HG03521 (cell line): ENCODE data around the gene FAM174A.
"Not testable (repeated sequence)": the region's sequence is repeated elsewhere in the genome, so short reads cannot be mapped to it uniquely, and the experiment has no call there.

Source experiments
- ATAC-seq: cut with Tn5 transposase; IDR thresholded peaks from one replicate; pipeline ENCODE4 v1.9.1; 2021; ENCODE audit warnings: mild to moderate bottlenecking, moderate library complexity; ENCODE audit not compliant: unreplicated experiment

FAM174A gene

GRCh38 chr5:100575815-100576214 lies 40.6 kb downstream of the FAM174A start:
- no peak for ATAC-seq

DNA sequence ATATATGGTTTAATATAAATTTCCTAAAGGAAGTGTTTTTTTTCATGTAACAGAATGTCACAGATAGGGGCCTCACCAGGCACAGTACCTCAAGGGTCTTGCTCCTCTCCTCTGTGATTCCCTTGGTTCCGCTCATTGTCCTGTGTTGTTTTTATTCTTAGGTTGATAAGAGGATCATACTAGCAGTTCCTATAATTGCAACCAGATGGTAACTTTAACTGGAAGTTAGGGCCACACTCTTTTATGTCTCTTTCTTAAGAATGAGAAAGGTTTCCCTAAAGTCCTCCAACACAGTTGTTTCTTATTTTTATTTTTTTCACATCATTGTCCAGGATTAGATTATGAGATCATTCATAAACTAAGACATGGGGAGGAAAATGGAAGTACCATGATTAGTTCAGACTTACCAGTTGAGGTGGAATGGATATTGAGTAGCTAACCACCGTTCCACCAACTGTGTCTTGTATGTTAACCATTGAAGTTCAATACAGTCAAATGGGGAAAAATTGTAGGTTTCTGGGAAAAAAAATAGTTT lies 41.1 kb downstream of the FAM174A start:
- ATAC-seq, result no peak

GRCh38 chr5:100577506-100577905 lies 42.3 kb downstream of the FAM174A start:
- ATAC-seq, result no peak

DNA sequence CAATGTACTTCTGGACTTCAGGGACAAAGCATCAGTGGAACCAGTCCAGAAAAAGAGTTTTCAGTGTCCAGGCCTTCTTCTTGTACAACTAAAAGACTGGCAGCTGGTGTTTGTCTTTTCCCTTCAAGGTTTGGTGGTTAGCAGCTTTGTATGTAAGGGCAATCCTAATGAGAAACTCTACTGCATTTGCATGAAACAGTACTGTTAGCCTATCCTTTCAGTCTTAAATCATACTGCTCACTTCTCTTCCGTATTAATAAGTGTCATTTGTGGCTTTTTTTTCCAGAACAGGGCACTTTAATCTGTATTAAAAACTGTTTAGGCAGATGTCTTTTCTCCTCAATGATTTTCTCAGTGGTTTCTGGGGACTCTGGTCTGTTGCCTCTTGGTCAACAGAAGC lies 48.9 kb downstream of the FAM174A start:
- ATAC-seq, result peak; percentile 91

DNA sequence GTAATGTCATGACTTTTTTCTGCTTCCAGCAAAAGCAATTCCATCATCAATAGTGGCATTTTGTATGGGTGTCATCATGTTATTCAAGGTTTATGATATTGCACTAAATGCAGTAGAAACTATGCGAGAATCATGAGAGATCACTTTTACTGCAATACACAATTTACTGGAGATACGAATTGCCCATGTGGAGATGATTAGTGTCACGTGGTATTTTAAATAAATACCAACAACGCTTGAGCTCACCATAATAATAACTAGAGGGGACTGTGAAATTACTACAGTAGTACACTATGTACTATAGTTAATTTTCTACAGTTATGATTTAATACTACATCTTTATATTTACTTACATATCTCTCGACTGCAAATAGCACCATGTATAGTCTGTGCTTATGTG lies 49.7 kb downstream of the FAM174A start:
- ATAC-seq, result no peak

- ATAC-seq, result no peak
These were observed 55.7 kb downstream of the FAM174A start for GRCh38 chr5:100590867-100591266.

DNA sequence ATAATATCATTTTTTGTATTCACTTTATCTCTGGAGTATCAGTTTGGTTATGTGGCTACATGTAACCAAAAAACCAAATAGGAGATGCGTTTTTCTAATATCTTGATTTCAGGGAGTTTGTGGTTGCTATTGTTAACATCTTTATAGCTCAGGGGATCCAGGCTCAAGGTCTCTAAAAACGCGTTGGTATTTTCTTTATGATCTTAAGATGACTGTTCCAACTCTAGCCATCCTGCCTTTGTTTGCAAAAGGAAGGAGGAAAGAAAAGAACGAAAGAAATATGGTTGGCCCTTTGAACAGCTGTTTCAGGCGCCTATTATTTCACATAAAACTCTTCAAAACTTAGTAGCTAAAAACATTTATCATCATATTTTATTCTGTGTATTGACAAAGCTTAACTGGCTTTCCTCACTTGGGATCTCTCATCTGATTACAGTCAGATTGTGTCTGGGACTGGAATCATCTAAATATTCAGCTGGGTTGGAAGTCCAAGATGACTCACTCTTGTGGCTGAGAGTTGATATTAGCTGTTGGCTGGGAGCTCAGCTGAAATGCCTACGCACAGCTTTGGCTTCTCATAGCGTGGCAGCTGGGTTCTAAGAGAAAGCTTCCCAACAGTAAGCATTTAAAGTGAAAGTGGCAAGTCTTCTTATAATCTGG lies 60.1 kb downstream of the FAM174A start:
- no peak for ATAC-seq

DNA sequence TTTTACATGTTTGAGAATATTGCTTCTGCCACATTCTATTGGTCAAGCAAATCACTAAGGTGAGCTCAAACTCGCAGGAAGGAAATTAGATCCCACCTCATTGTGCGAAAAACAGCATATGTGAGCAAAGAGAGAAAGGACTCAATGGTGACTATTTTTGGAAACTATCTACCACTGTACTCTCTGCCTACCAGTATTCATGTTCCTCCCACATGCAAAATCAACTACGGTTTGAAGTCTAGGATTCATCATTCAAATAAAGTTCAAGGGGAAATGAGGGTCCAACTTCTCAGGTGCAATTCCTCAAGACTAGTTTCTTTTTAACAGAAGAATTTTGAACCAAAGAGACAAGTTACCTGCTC lies 60.6 kb downstream of the FAM174A start:
- no peak for ATAC-seq

- ATAC-seq, result no peak
These were observed 63.3 kb downstream of the FAM174A start for GRCh38 chr5:100598446-100598845.

GRCh38 chr5:100600298-100600994 lies 65.3 kb downstream of the FAM174A start:
- no peak for ATAC-seq

DNA sequence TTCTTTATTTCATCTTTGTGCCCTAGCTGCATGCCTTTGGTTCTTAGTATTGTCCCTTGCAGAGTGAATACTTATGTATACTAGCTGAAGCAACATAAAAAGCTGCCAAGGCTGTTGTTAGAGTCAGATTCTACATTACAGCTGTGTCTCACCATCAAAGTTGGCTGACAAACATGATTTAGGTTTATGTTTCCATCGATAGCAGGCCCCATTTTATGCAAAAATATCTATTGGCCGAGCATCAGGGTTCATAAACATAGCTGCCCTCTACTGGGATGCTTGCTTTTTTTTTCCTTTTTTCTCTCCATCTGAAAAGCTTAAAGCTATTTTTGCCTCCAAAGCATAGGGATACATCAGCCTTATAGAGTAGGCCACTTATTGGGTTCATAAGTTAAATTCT lies 68.0 kb downstream of the FAM174A start:
- no peak for ATAC-seq

DNA sequence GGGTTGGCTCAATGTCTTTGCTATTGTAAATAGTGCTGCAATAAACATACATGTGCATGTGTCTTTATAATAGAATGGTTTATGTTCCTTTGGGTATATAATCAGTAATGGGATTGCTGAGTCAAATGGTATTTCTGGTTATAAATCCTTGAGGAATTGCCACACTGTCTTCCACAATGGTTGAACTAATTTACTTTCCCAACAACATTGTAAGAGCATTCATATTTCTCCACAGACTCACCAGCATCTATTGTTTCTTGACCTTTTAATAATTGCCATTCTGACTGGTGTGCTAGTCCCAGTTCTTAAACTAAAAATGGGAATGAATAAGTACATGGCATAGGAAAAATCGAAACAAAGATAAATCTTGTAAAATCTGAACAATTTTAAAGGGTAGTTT lies 68.8 kb downstream of the FAM174A start:
- ATAC-seq, result not testable (repeated sequence)

GRCh38 chr5:100609594-100609993 lies 74.4 kb downstream of the FAM174A start:
- ATAC-seq, result no peak

DNA sequence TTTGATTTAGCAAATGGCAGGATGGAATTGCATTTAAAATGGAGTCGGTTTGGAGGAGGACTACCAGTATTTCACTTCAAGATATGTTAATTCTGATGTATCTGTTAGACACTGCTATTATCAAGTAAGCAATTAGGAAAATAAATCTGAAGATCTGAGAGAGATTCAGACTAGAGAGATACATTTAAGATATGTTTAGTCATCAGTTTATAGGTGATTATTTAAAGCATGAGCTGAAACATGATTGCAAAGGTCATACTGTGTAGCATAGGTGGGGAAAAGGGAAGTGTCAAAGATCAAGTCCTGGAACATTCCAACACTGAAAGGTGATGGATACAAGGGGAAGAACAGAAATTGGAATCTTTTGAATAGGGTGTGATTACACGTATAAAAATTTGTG lies 79.1 kb downstream of the FAM174A start:
- ATAC-seq, result no peak

GRCh38 chr5:100615362-100615761 lies 80.2 kb downstream of the FAM174A start:
- no peak for ATAC-seq

DNA sequence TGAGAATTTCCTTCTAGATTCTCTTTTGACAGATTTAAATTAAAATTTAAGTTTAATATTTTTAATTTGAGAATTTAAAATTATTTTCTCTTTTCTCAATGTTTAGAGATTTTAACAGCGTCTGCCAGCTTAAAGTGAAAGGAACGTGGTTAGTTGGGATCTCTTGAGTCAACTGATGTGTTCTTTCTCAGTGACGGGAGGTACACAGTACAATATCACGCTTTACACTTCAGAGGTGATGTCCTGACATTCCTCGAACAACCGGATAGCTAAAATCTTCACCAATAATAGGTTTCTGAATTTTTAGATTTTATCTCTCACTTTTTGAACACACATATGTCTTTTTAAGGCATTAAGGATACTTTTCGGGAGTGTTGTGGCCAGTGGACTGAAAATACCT lies 81.1 kb downstream of the FAM174A start:
- ATAC-seq, result no peak

DNA sequence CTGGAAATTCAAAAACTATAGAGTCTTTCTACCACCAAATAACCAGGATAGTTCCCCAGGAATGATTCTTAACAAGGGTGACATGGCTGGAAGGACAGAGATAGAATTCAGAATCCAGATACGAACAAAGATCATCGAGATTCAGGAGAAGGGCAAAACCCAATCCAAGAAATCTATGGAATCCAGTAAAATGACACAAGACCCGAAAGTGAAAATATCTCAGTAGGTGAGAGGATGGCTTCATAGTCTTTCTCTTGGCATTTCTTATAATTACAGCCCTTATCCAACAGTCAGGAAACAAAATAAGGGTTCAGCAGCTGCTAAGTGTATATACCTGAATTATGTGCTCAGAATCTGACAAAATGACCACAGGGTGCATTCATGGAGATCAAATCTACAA lies 81.8 kb downstream of the FAM174A start:
- no peak for ATAC-seq

DNA sequence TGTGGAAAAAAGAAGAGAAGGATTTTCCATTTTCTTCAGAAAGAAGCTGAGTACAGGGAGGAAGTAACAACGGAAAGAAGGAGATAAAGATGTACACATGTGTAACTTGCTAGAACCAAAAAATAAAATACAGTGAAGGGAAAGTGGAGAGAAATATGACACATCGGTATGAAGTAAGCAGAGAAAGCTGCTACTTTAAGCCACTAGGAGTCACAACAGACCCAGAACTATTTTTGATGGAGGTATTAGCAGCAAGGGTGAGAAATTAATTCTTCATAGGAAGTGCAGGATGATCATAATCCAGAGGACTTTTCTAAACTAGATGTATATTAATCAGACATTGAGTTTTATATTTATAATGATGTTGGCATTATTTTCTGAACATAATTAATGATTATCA lies 88.5 kb downstream of the FAM174A start:
- ATAC-seq, result peak; percentile 87

DNA sequence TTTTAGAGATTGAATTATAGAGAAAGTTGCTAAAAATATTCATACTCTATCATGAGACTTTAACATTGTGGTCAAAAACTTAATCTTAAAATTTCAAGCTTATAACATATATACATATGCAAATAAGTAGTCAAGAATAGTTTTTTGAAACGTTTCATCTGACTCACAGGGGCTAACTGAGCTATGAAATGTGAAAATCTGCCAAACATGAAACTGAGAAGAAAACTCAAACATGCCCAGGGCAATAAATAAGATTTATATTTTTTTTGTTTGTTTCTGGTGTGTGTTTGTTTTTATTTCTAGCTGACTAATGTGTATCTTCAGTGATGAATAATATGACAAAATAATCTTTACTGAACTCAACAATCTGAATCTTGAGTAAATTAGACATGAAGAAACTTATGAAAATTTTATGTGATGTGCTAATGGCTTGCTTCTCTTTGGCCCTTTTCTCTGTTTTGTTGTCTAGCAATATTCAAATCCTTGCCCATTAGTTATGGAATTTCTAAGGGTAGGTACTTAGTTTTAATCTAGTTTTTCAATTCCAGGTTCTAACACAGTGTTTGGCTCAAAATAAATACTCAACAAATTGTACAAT lies 99.9 kb downstream of the FAM174A start:
- peak; percentile 68 for ATAC-seq
